Bone marrow (tissue), 2 donors: ENCODE results near the gene TASOR.
"Not testable (repeated sequence)": the region's sequence is repeated elsewhere in the genome, so short reads cannot be mapped to it uniquely, and the experiment has no call there.

Experiments
- DNase-seq, 2 donors: peaks; one replicate each; lab custom pipeline; 2025; lab: John Stamatoyannopoulos, UW

The TASOR gene, protein sequence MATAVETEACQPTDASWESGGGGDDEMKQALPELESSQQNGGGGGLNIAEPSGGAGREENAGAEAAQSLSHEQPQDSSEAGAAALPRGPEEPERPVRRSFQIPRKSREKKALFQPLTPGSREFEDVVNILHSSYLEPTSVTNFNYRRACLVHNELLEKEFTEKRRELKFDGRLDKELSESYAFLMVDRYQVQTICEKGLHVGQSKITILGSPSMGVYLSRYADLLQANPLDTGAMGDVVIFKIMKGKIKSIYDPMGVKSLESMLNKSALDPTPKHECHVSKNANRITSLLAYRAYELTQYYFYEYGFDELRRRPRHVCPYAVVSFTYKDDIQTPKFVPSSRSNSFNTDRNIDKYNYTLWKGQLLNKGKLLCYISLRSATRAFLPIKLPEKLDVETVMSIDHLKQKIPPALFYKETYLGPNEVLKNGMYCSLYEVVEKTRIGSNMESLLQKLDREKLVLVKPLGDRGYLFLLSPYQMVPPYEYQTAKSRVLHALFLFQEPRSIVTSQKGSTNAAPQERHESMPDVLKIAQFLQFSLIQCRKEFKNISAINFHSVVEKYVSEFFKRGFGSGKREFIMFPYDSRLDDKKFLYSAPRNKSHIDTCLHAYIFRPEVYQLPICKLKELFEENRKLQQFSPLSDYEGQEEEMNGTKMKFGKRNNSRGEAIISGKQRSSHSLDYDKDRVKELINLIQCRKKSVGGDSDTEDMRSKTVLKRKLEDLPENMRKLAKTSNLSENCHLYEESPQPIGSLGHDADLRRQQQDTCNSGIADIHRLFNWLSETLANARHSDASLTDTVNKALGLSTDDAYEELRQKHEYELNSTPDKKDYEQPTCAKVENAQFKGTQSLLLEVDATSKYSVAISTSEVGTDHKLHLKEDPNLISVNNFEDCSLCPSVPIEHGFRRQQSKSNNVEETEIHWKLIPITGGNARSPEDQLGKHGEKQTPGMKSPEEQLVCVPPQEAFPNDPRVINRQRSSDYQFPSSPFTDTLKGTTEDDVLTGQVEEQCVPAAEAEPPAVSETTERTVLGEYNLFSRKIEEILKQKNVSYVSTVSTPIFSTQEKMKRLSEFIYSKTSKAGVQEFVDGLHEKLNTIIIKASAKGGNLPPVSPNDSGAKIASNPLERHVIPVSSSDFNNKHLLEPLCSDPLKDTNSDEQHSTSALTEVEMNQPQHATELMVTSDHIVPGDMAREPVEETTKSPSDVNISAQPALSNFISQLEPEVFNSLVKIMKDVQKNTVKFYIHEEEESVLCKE (N-terminal part only)

GRCh38 chr3:56683122-56683817 lies at the start of gene TASOR:
TASOR (minus strand) TSS chr3:56683265; CDS start chr3:56683006, 259 bp downstream.
- peak; percentile 29 to 87 for DNase-seq

DNA sequence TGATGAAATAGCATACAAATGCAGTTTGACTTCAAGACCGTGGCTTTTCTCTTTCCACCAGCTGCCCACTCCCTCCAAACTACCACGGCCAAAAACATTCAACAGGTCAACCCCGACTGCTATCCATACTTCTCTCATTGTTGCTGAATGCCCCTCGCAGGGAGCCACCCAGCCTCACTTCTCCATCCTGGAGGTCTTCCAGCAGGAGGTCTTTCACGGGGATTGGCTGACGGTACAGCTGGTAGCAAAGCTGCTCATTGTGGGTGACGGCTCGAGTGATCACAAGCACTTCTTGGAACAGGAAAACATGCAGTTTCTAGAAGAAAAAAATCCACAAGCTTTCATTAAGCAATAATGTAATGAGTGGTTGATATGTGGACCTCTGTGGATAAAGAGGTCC lies 49.0 kb upstream of the TASOR start:
- no peak for DNase-seq

- DNase-seq: no peak
Observed at GRCh38 chr3:56725175-56725574, 42.1 kb upstream of the TASOR start.

DNA sequence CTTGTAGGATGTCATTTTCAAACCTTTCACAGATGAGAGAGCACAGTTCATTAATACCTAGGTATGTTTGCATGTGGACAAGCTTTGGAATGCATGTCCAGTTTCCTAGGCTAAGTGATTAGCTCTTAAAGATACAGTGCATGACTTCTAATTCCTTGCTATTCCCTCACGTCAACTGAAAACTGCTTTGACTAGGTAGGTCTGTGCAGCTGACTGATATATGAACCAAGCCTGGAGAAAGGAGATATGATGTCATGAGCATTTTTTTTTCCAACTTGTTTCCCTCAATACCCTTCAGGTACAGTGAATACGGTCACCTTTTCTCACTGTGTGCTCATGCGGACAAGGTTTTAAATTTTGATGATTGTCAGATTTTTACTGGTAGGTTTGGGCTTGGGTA lies 41.6 kb upstream of the TASOR start:
- no peak for DNase-seq

DNA sequence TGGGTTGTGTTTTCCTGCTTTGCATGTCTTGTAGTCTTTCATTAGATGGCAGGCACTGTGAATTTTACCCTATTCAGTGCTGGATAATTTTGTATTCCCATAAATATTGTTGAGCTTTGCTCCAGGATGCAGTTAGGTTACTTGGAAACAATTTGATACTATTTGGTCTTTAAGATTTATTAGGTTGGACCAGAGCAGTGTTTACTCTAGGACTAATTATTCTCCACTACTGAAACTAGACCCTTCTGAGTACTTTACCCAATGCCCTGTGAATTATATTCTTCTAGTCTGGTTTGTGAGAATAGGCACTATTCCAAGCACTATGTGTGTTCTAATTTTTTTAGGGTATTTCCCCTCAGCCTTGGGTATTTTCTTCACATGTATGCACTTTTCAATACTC lies 37.8 kb upstream of the TASOR start:
- no peak for DNase-seq

DNA sequence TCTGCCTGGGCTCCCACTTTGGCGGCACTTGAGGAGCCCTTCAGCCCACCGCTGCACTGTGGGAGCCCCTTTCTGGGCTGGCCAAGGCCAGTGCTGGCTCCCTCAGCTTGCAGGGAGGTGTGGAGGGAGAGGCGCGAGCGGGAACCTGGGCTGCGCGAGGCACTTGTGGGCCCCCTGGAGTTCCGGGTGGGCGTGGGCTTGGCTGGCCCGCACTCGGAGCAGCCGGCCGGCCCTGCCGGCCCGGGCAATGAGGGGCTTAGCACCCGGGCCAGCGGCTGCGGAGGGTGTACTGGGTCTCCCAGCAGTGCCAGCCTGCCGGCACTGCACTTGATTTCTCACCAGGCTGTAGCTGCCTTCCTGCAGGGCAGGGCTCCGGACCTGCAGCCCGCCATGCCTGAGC lies 35.7 kb upstream of the TASOR start:
- DNase-seq: not testable (repeated sequence)

GRCh38 chr3:56711344-56711743 lies 28.3 kb upstream of the TASOR start:
- DNase-seq: no peak

- not testable (repeated sequence) for DNase-seq
Observed at GRCh38 chr3:56707412-56707811, 24.3 kb upstream of the TASOR start.

DNA sequence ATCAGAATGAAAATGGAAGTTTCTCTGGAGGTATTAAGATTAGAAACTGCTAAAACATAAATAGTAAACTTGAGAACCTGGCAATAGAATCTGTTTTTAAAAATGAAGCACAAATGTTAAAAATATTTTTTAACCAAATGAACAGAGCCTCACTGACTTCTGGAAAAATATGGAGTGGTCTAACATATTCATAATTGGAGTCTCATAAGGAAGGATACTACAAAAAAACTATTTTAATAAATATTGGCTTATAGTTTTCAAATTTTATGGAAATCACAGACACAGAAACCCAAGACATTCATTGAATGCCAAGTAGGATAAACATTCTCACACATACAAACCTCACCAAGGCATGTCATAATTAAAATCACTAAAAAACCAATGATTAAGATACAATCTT lies 23.6 kb upstream of the TASOR start:
- DNase-seq: no peak

- peak in 1 of 2 donors; percentile 24 for DNase-seq
Observed at GRCh38 chr3:56704706-56705105, 21.6 kb upstream of the TASOR start.

DNA sequence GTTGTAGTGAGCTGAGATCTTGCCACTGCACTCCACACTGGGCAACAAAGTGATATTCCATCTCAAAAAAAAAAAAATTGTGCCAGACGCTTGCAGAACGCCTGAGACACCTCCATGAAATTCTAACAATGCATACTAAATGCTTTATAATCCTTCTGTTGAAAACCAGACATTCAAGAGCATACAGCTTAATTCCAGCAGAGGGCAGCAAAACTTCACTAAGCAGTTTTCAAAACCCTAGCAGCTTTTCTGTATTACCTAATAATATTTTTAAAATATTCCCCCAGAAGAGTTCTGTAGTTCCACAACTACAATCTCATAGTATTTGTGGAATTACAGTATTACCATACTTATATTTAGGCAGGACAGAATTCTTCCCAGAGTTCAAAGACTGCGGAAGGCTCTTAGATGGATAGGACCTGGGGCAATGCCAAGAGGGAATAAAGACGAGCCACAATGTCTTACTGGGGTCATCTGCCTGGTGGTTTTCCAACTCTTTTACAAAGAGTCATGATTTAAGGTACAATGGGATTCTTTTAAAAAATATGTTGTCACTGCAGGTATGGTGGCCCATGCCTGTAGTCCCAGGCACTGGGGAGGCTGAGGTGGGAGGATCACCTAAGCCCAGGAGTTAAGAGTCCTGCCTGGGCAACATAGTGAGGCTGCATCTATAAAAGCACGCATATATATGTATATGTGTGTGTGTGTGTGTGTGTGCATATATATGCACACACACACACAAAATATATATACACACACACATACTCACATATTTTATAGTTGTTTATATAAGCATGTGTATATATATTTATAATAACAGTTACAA lies 19.6 kb upstream of the TASOR start:
- peak in 1 of 2 donors; percentile 69 for DNase-seq

DNA sequence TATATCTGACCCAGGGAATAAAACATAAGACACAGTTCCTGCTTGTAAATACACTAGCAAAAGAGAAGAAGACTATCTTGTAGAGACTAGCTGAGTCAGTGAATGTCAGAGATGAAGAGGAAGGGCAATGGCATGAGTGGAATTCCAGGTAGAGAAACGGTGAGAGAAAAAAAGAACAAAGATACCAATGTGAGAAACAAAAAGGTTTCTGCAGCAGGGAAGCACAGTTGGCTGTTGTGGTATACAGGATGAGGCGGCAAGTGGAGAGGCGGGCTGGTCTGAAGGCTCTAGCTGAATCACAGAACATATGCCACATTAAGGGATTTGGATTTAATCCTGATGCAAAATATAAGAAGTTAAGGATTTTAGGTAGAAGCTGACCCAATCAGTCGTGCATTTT lies 17.1 kb upstream of the TASOR start:
- no peak for DNase-seq

GRCh38 chr3:56694867-56695683 lies 12.0 kb upstream of the TASOR start:
- DNase-seq: peak in 1 of 2 donors; percentile 4

- peak in 1 of 2 donors; percentile 33 for DNase-seq
Observed at GRCh38 chr3:56693750-56694149, 10.7 kb upstream of the TASOR start.

- peak in 1 of 2 donors; percentile 59 for DNase-seq
Observed at GRCh38 chr3:56692520-56693433, 9.7 kb upstream of the TASOR start.

GRCh38 chr3:56692001-56692365 lies 8.9 kb upstream of the TASOR start:
- not testable (repeated sequence) for DNase-seq

- DNase-seq: no peak
Observed at GRCh38 chr3:56691165-56692000, 8.3 kb upstream of the TASOR start.

- DNase-seq: no peak
Observed at GRCh38 chr3:56689303-56689702, 6.2 kb upstream of the TASOR start.
